GM19238 (cell line): ENCODE data around the gene NXN.
"Not testable (repeated sequence)": the region's sequence is repeated elsewhere in the genome, so short reads cannot be mapped to it uniquely, and the experiment has no call there.

Experiments used
- DNase-seq: peaks from one replicate; pipeline ENCODE4 v3.0.0; 2011; ENCODE audit warnings: low spot score; ENCODE audit not compliant: insufficient read length

The NXN gene

GRCh38 chr17:1006054-1006453, 26.5 kb upstream of the NXN start:
- DNase-seq, result no peak

DNA sequence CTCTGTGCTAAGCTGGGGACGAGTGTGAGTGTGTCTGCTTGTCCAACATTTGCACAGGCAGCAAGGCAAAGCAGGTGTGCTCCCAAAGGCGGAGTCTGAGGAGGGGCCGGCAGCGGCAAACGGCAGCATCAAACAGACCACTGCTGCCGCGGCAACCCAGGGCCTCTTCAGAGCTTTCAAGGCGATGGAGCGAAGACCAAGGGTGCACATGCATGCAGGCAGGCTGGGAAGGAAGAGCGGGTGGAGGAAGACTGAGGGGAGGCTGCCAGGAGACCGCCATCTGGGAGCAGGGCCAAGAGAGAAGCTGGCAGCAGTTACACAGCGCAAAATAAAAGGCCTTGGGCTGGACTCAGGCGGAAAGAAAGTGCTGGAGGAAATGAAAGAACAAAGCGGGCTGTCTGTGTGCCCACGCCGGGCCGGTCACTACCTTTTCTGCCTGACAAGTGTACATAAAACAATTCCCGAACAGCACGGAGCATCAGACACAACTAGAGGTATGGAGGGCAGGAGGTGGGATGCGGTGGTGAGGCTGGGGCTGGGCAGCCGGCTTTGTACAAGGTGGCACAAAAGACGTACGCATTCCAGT, 25.9 kb upstream of the NXN start:
- DNase-seq, result no peak

- DNase-seq, result no peak
Observed at GRCh38 chr17:1004769-1005295, 25.3 kb upstream of the NXN start.

DNA sequence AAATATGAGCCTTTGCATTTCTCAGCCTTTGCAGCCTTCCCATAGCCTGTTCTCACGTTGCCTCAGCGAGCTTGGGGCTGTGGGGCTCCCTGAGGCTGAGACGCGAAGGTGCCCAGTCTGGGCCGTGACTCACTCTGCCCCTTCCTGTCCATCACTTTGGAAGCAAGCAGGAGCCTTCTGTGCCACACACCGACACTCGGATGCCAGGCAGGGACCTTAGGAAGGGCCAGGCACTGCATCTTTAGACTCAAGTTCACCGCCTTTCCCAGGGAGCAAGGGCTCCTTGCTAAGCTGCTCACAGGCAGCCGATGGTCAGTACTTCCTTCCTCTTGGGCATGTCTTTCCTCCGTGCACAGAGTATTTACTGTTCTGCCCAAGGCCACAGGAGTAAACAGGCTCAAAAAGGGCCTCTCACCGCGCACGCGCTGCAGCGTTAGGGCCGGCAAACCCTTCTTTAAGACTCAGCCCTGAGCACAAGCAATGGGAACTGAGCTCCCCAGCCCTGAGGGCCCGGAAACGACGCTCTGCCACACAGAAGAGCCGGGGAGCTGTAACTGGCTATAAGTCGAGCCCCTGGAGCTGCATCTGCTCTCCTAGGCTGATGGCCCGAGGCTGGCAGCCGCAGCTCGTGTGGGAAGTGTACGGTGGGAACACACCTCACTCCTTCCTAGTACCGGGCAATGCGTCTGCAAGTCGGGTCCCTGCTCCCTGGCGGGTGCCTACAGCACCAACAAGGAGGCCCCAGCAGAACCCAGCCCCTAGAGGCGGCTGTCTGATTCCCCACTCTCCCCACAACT, 24.6 kb upstream of the NXN start:
- no peak for DNase-seq

GRCh38 chr17:1003633-1003971, 24.0 kb upstream of the NXN start:
- DNase-seq, result no peak

DNA sequence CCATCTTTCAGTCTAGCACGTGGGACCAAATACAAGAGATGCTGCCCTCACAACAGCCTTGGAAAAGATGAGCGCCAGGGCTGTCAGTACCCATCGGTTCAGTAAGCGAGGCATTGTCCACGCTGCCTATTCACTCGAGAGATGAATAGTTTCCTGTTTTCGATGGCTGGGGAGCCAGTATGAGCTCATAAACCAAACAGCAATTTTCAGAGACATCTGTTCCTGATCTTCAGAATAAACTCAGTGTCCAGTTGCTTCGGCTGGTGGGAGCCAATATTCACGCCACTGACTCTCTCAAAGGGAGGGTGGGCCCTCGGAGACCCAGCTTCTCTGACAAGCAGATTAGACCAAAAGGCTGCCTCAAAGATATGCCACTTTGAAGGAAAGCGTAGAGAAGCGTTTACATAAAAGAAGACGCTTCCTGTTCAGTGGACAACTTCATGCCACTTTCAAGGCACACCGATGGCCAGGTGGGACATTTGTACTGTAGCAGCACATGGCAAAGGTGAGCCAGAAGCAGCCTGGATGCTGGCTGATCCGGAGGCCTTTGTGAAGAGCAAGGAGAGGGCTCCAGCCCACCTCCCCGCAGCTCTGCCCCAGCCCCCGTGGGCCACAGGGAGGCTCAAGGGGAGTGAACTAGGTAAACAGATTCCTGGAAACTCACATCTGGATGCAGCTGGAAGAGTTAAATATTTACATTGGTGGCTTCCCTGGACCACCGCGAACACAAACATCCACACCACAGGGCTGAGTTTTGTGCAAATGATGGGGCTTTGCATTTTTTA, 23.4 kb upstream of the NXN start:
- no peak for DNase-seq

- no peak for DNase-seq
Observed at GRCh38 chr17:1002412-1002753, 22.8 kb upstream of the NXN start.

- DNase-seq, result no peak
Observed at GRCh38 chr17:1001640-1002411, 22.2 kb upstream of the NXN start.

- DNase-seq, result no peak
Observed at GRCh38 chr17:1000597-1001461, 21.3 kb upstream of the NXN start.

GRCh38 chr17:998111-998510, 18.5 kb upstream of the NXN start:
- no peak for DNase-seq

- DNase-seq, result peak; percentile 95
Observed at GRCh38 chr17:996554-997344, 17.2 kb upstream of the NXN start, which contains the start of gene TIMM22. Gene TIMM22 (plus strand): TSS chr17:997129. CDS start chr17:997143, 14 bp downstream.

- not testable (repeated sequence) for DNase-seq
Observed at GRCh38 chr17:995324-995723, 15.7 kb upstream of the NXN start.

- DNase-seq, result no peak
Observed at GRCh38 chr17:992933-993332, 13.4 kb upstream of the NXN start.

DNA sequence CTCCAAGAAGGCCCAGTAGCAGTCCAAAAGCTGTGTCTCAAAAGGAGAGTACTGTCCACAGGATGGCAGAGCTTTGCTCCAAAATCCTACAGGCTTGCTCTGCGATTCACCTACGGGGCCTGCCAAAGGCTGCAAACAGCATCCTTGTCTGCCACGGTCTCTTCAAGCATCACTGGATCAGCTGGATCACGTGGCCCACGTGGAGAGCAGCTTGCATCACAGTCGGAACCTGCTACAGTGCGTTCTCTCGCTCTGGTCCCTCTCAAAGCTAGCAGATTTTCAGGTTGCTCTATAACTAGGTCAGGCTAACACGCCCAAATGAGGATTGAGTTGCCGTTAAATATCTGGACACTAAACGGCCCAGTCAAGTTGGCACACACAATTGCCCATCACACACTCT, 9.0 kb upstream of the NXN start:
- no peak for DNase-seq

- DNase-seq, result no peak
Observed at GRCh38 chr17:987931-988330, 8.4 kb upstream of the NXN start.

GRCh38 chr17:986322-986929, 6.8 kb upstream of the NXN start:
- no peak for DNase-seq

GRCh38 chr17:983921-984320, 4.3 kb upstream of the NXN start:
- no peak for DNase-seq

- DNase-seq, result no peak
Observed at GRCh38 chr17:981292-981658, 1.7 kb upstream of the NXN start.
